Neural cell (in vitro differentiated cells): ENCODE results near the gene COL4A2.

Source experiments
- EP300 ChIP-seq: fragments of 450-650 bp; conservative IDR thresholded peaks from 2 replicates; pipeline ENCODE4 v1.6.1; 2014; ENCODE audit warnings: antibody characterized with exemption, mild to moderate bottlenecking, moderate library complexity; ENCODE audit not compliant: poor library complexity, severe bottlenecking
- EZH2 ChIP-seq: fragments of 200-600, 300-800 bp; shearing (Covaris generic), sonication (generic); IDR thresholded peaks from 2 replicates; pipeline ENCODE4 v1.6.1; 2014; ENCODE audit warnings: antibody characterized with exemption, low read length, borderline replicate concordance, mild to moderate bottlenecking; ENCODE audit not compliant: insufficient read depth, poor library complexity, severe bottlenecking
- MXI1 ChIP-seq: fragments of 450-650 bp; conservative IDR thresholded peaks from 2 replicates; pipeline ENCODE4 v1.6.1; 2014; ENCODE audit warnings: antibody characterized with exemption, mild to moderate bottlenecking; ENCODE audit not compliant: poor library complexity, severe bottlenecking
- POLR2AphosphoS5 ChIP-seq: IDR thresholded peaks from 2 replicates; pipeline ENCODE4 v1.6.1; 2012
- RAD21 ChIP-seq: fragments of 450-650 bp; conservative IDR thresholded peaks from 2 replicates; pipeline ENCODE4 v1.6.1; 2014; ENCODE audit warnings: antibody characterized with exemption, mild to moderate bottlenecking, moderate library complexity
- SMC3 ChIP-seq: fragments of 450-650 bp; conservative IDR thresholded peaks from 2 replicates; pipeline ENCODE4 v1.6.1; 2014; ENCODE audit warnings: antibody characterized with exemption, mild to moderate bottlenecking, moderate library complexity; ENCODE audit not compliant: poor library complexity
- TAF1 ChIP-seq: IDR thresholded peaks from 2 replicates; pipeline ENCODE4 v1.6.1; 2012; ENCODE audit warnings: low read depth
- TF ChIP-seq, protein P1 (sequence below): fragments of 450-650 bp; IDR thresholded peaks from 2 replicates; pipeline ENCODE4 v1.5.1; 2014; ENCODE audit warnings: antibody characterized with exemption, mild to moderate bottlenecking, moderate library complexity; ENCODE audit not compliant: poor library complexity, severe bottlenecking
- TF ChIP-seq, protein P2 (sequence below): IDR thresholded peaks from 2 replicates; pipeline ENCODE4 v1.6.1; 2012; ENCODE audit warnings: borderline replicate concordance

DNA sequence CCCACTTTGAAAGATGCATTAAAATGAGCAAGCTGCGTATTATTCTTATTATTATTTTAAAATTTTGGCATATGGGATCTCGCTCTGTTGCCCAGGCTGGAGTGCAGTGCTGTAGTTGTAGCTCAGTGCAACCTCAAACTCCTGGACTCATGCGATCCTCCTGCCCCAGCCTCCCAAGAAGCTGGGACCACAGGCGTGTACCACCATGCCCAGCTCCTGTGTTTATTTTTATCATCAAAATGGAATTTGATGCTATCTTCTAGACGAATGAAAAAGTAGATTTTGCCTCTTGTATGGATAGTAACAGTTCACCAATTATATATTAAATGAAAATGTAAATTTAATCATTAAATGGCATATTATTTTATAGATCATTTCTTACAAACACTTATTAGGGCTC is 43.7 kb upstream of the COL4A2 start:
- TF ChIP-seq, protein P1, sequence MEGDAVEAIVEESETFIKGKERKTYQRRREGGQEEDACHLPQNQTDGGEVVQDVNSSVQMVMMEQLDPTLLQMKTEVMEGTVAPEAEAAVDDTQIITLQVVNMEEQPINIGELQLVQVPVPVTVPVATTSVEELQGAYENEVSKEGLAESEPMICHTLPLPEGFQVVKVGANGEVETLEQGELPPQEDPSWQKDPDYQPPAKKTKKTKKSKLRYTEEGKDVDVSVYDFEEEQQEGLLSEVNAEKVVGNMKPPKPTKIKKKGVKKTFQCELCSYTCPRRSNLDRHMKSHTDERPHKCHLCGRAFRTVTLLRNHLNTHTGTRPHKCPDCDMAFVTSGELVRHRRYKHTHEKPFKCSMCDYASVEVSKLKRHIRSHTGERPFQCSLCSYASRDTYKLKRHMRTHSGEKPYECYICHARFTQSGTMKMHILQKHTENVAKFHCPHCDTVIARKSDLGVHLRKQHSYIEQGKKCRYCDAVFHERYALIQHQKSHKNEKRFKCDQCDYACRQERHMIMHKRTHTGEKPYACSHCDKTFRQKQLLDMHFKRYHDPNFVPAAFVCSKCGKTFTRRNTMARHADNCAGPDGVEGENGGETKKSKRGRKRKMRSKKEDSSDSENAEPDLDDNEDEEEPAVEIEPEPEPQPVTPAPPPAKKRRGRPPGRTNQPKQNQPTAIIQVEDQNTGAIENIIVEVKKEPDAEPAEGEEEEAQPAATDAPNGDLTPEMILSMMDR: no peak
- TF ChIP-seq EP300: no peak
- TF ChIP-seq POLR2AphosphoS5: no peak
- no peak for TF ChIP-seq EZH2
- TF ChIP-seq, protein P2, sequence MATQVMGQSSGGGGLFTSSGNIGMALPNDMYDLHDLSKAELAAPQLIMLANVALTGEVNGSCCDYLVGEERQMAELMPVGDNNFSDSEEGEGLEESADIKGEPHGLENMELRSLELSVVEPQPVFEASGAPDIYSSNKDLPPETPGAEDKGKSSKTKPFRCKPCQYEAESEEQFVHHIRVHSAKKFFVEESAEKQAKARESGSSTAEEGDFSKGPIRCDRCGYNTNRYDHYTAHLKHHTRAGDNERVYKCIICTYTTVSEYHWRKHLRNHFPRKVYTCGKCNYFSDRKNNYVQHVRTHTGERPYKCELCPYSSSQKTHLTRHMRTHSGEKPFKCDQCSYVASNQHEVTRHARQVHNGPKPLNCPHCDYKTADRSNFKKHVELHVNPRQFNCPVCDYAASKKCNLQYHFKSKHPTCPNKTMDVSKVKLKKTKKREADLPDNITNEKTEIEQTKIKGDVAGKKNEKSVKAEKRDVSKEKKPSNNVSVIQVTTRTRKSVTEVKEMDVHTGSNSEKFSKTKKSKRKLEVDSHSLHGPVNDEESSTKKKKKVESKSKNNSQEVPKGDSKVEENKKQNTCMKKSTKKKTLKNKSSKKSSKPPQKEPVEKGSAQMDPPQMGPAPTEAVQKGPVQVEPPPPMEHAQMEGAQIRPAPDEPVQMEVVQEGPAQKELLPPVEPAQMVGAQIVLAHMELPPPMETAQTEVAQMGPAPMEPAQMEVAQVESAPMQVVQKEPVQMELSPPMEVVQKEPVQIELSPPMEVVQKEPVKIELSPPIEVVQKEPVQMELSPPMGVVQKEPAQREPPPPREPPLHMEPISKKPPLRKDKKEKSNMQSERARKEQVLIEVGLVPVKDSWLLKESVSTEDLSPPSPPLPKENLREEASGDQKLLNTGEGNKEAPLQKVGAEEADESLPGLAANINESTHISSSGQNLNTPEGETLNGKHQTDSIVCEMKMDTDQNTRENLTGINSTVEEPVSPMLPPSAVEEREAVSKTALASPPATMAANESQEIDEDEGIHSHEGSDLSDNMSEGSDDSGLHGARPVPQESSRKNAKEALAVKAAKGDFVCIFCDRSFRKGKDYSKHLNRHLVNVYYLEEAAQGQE: no peak
- TF ChIP-seq MXI1: no peak
- TF ChIP-seq SMC3: no peak
- TF ChIP-seq TAF1: no peak
- TF ChIP-seq RAD21: no peak
